ENCODE results near the gene OR8G1.
A peak's percentile ranks its signal among the peaks of the same experiment; 100 is the strongest.
"Not testable (repeated sequence)": the region's sequence is repeated elsewhere in the genome, so short reads cannot be mapped to it uniquely, and the experiment has no call there.

The OR8G1 gene

DNA sequence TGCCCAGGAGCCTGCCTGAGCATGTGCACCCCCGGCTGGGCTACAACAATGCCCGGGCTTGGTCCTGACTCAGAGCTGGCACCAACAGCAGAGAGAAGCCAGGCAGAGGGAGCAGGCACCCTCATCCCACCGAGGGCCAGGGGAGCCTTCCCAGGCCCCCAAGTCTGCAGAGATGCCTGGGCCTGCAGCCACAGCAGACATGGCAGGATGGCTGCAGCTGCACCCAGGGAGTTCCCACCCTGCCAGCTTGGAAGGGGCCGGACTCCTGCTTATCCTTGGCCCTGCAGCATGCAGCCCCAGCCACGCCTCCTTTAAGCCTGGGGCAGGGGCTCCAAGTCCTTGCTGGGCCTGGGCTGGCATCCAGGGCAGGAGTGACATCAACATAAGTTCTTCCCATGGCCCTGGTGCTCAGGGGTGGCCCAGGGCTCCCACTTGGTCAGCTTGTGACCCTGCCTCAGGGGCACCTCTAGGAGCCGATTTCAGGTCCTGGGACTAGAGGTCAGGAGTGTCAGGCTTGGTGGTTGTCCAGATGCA is 31.0 kb upstream of the OR8G1 start:
- TF ChIP-seq, protein P1, sequence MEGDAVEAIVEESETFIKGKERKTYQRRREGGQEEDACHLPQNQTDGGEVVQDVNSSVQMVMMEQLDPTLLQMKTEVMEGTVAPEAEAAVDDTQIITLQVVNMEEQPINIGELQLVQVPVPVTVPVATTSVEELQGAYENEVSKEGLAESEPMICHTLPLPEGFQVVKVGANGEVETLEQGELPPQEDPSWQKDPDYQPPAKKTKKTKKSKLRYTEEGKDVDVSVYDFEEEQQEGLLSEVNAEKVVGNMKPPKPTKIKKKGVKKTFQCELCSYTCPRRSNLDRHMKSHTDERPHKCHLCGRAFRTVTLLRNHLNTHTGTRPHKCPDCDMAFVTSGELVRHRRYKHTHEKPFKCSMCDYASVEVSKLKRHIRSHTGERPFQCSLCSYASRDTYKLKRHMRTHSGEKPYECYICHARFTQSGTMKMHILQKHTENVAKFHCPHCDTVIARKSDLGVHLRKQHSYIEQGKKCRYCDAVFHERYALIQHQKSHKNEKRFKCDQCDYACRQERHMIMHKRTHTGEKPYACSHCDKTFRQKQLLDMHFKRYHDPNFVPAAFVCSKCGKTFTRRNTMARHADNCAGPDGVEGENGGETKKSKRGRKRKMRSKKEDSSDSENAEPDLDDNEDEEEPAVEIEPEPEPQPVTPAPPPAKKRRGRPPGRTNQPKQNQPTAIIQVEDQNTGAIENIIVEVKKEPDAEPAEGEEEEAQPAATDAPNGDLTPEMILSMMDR (conservative IDR thresholded peaks at IDR 0.05; ENCODE audit: low read depth) = no peak
- ChIA-PET POLR2A (ENCODE audit: low non-redundant PET) (no interaction called here), CTCF (no interaction called here)
- H3K27ac ChIP-seq = no peak overlapping the region
- no peak for DNase-seq (ENCODE audit: low spot score)

DNA sequence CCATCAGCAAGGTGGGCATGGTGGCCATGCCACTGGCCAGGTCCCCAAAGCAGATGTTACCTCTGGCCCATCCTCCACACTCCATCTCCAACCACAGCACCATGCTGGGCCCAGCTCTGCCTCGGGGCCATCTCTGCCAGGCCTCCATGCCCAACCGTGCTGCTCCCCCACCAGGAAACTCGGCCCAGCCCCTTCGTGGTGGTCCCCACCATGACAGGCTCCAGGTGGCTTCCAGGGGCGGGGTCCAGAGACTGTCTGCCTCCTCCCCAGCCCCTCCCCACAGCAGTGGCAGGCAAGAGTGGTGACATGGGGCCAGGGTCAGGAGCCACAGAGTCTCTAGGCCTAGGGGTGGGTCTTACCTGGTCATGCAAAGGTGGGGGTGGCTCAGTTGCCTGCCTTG is 30.5 kb upstream of the OR8G1 start:
- ChIA-PET POLR2A (ENCODE audit: low non-redundant PET) (no interaction called here), CTCF (no interaction called here)
- no peak overlapping the region for H3K27ac ChIP-seq
- TF ChIP-seq, protein P1 (conservative IDR thresholded peaks at IDR 0.05; ENCODE audit: low read depth) = no peak
- no peak for DNase-seq (ENCODE audit: low spot score)

DNA sequence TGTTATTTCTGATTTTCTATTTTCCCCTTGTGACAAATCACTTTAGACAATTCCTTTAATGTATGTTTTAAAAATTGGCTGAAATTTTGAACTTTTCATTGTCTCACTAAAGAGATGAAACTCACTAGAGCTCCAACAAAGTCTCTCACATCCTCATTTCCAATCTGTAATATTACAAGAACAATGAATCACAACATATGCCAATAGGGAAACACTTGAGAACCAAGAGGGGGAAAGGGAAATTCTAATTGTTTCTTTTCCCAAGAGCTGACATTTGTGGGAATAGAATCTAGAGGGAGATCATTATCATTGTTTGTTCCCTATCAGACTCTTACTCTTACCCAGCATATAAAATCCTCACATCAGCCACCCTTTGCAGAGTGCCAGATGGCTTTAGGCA is 29.6 kb upstream of the OR8G1 start:
- CTCF ChIA-PET = no interaction called here
- TF ChIP-seq, protein P1 (conservative IDR thresholded peaks at IDR 0.05; ENCODE audit: low read depth) = no peak
- no peak for DNase-seq (ENCODE audit: low spot score)
- POLR2A ChIA-PET (ENCODE audit: low non-redundant PET) = no interaction called here
- H3K27ac ChIP-seq = no peak overlapping the region

DNA sequence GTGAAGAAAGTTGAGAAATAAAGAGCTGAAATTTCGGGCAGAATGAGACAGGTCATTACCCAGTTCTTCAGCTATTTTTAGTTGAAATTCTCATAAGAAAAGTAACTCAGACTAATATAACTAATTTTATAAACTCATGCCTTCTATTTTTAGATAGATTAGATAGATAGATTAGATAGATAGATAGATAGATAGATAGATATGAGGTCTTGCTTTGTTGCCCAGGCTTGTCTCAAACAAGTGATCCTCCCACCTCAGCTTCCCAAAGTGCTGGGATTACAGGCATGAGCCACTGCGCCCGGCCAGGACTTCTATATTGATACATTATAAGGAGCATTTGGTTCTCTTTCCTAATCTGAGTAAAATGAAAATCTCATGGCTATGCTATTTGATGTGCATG is 26.9 kb upstream of the OR8G1 start:
- CTCF ChIA-PET = interaction anchor here (0.6 to 0.7 kb wide), 2 partner anchors 34 to 913 kb away, joined by 3 to 4 read pairs; no protein-coding TSS in a partner anchor
- TF ChIP-seq, protein P1 (conservative IDR thresholded peaks at IDR 0.05; ENCODE audit: low read depth) = no peak

DNA sequence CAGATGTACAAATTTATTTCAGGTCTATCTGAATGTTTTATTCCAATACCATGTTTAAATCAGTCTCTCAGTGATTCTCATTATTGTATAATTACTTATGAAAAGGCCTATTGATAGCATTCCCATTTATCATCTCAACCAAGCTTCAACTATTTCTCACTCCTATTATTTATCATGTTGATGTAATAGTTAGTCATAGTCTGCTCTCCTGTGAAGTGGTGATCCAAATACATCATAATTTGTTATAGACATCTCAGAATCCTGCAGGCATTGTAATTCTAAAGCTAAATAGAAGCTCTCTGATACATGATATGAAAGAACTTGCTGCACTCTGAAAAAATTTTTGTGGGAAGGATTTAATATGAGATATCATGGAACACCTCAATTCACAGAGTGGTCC is 21.8 kb upstream of the OR8G1 start:
- peak; percentile 4 for DNase-seq (ENCODE audit: low spot score)
- POLR2A ChIA-PET (ENCODE audit: low non-redundant PET) = no interaction called here
- TF ChIP-seq, protein P1 (conservative IDR thresholded peaks at IDR 0.05; ENCODE audit: low read depth) = no peak
- CTCF ChIA-PET = no interaction called here
- no peak overlapping the region for H3K27ac ChIP-seq

More for the DNA sequence above, 26.9 kb upstream of the OR8G1 start:
- POLR2A ChIA-PET (ENCODE audit: low non-redundant PET) = no interaction called here
- no peak for DNase-seq (ENCODE audit: low spot score)
- no peak overlapping the region for H3K27ac ChIP-seq

DNA sequence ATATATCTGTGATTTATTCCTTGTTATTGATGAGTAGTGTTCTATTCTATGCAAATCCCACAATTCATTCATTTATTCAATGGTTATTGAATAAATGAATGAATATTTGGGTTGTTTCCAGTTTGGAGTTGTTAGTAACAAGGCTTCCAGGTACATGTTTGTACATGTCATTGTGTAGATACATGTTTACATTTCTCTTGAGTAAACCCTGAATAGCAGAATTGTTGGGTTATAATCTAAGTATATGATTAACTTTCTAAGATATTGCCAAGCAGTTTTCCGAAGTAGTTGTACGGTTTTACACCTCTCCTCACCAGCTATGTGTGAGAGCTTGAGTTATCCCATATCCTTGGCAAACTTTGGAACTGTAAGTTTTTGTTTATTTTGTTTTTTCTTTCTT is 18.5 kb upstream of the OR8G1 start:
- ChIA-PET POLR2A (ENCODE audit: low non-redundant PET) (no interaction called here), CTCF (no interaction called here)
- DNase-seq (ENCODE audit: low spot score) = no peak
- no peak overlapping the region for H3K27ac ChIP-seq
- TF ChIP-seq, protein P1 (conservative IDR thresholded peaks at IDR 0.05; ENCODE audit: low read depth) = no peak

DNA sequence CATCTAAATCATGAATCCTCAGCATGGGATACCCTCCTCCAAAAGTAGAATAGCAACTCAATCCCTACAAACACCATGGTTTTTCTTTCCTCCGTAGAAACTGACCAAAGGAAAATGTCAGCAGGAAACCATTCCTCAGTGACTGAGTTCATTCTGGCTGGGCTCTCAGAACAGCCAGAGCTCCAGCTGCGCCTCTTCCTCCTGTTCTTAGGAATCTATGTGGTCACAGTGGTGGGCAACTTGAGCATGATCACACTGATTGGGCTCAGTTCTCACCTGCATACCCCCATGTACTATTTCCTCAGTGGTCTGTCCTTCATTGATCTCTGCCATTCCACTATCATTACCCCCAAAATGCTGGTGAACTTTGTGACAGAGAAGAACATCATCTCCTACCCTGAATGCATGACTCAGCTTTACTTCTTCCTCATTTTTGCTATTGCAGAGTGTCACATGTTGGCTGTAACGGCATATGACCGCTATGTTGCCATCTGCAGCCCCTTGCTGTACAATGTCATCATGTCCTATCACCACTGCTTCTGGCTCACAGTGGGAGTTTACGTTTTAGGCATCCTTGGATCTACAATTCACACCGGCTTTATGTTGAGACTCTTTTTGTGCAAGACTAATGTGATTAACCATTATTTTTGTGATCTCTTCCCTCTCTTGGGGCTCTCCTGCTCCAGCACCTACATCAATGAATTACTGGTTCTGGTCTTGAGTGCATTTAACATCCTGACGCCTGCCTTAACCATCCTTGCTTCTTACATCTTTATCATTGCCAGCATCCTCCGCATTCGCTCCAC is 16.1 kb upstream of the OR8G1 start:
- H3K27ac ChIP-seq; DNase-seq (ENCODE audit: low spot score); POLR2A ChIA-PET (ENCODE audit: low non-redundant PET): not testable (repeated sequence)
- CTCF ChIA-PET = interaction anchor here (0.6 kb wide), 1 partner anchor 155 kb away, joined by 4 read pairs; no protein-coding TSS in a partner anchor

Measured in RWPE1 (cell line).